HepG2 (cell line): ENCODE results near the gene USP25. TPM values are rescaled to one million over a fixed set of nuclear protein-coding genes. Genes with fewer than 3 reads are reported as not detected.

Experiments used
- ATAC-seq: fragments of 200-7000 bp; cut with Tn5 transposase; 3 replicates; pipeline ENCODE4 v1.9.1; 2020; ENCODE audit warnings: mild to moderate bottlenecking, moderate library complexity
- BruUV-seq: library from RNA; stranded (reverse); fragments of 400-500 nt; replicated peaks from 2 replicates; lab custom pipeline; 2021; lab: Mats Ljungman, UMichigan
- CTCF ChIA-PET: fragments of 300-600 bp; formaldehyde crosslinking; extraction: SDS; loops from one replicate; lab custom pipeline; 2021; ENCODE audit warnings: low total read pairs, inconsistent platforms, low intra/inter-chr PET ratio; lab: Yijun Ruan, JAX
- POLR2A ChIA-PET: fragments of 350-600 bp; sonication (Branson Sonifier 250); formaldehyde crosslinking; loops from one replicate; lab custom pipeline; 2020; ENCODE audit warnings: antibody characterized with exemption, inconsistent platforms; lab: Yijun Ruan, JAX
- DNase-seq: peaks from one replicate; pipeline ENCODE4 v3.0.0-alpha.2; 2015; ENCODE audit warnings: low spot score
- FAIRE-seq: peaks from 3 replicates; lab custom pipeline; 2011; peaks lifted over from hg19 to GRCh38; lab: Jason Lieb, UNC
- H2AFZ ChIP-seq: one replicate; pipeline ENCODE4 v1.6.1; 2011; ENCODE audit warnings: low read length, inconsistent platforms
- H3K27ac ChIP-seq: fragments of 300-600 bp; 3 replicates; pipeline ENCODE4 v1.8.0; 2011; ENCODE audit warnings: mixed run types, mild to moderate bottlenecking, mixed read lengths, low read length, inconsistent platforms; ENCODE audit not compliant: insufficient read depth; ENCODE audit errors: extremely low read length
- H3K27me3 ChIP-seq, 2 experiments: fragments of 200-600 bp in 1 of 2; 2 replicates in 1 of 2; 3 replicates in 1 of 2; pipeline versions ENCODE4 v1.6.0 to v1.8.0; 2011; ENCODE audit warnings: low read length in 2 of 2, mild to moderate bottlenecking in 2 of 2, moderate library complexity in 2 of 2, inconsistent platforms in 1 of 2; ENCODE audit not compliant: insufficient read depth in 2 of 2, control insufficient read depth in 1 of 2
- H3K36me3 ChIP-seq, 2 experiments: fragments of 200-600 bp in 1 of 2; replicated peaks in 1 of 2; 2 replicates in 1 of 2; 3 replicates in 1 of 2; pipeline versions ENCODE4 v1.5.1 to v1.8.0; 2011; ENCODE audit warnings: low read length in 2 of 2, inconsistent platforms in 1 of 2; ENCODE audit not compliant: insufficient read depth in 2 of 2, control insufficient read depth in 1 of 2
- H3K4me1 ChIP-seq: 2 replicates; pipeline ENCODE4 v1.5.1; 2012; ENCODE audit warnings: low read length, inconsistent platforms; ENCODE audit not compliant: insufficient read depth
- H3K4me2 ChIP-seq: 2 replicates; pipeline ENCODE4 v1.6.0; 2011; ENCODE audit warnings: low read depth, low read length, inconsistent platforms
- H3K4me3 ChIP-seq, 3 experiments: fragments of 200-600 bp in 1 of 3; sonication (generic), shearing (Covaris generic) in 1 of 3; replicated peaks in 1 of 3; 2 replicates each; pipeline ENCODE4 v1.5.1; 2011 to 2016; ENCODE audit warnings: low read length in 3 of 3, inconsistent platforms in 2 of 3, low read depth in 2 of 3, mild to moderate bottlenecking in 2 of 3, control low read depth in 1 of 3, mixed read lengths in 1 of 3; ENCODE audit not compliant: insufficient read depth in 1 of 3
- H3K79me2 ChIP-seq: one replicate; pipeline ENCODE4 v1.6.1; 2011; ENCODE audit warnings: low read length, inconsistent platforms; ENCODE audit not compliant: insufficient read depth
- H3K9ac ChIP-seq: 2 replicates; pipeline ENCODE4 v1.6.0; 2011; ENCODE audit warnings: mild to moderate bottlenecking, low read depth, low read length, inconsistent platforms; ENCODE audit not compliant: insufficient read depth
- H3K9me3 ChIP-seq: 2 replicates; pipeline ENCODE4 v1.5.1; 2012; ENCODE audit warnings: mild to moderate bottlenecking, low read length
- H4K20me1 ChIP-seq: 2 replicates; pipeline ENCODE4 v1.6.0; 2011; ENCODE audit warnings: inconsistent platforms, mild to moderate bottlenecking, low read length, moderate library complexity; ENCODE audit not compliant: insufficient read depth
- CEBPB ChIP-seq: IDR thresholded peaks from 2 replicates; pipeline ENCODE4 v1.6.1; 2011; ENCODE audit warnings: low read depth, low read length, improper control_type of control experiment, borderline replicate concordance
- ETS1 ChIP-seq: sonication (generic); formaldehyde crosslinking; IDR thresholded peaks from 2 replicates; pipeline ENCODE4 v1.4.0; 2020; ENCODE audit warnings: missing genetic modification reagents
- HIC2 ChIP-seq: sonication (generic); formaldehyde crosslinking; IDR thresholded peaks from 2 replicates; pipeline ENCODE4 v1.9.0; 2022; ENCODE audit warnings: low read depth, missing genetic modification reagents
- IKZF4 ChIP-seq: sonication (generic); formaldehyde crosslinking; IDR thresholded peaks from 2 replicates; pipeline ENCODE4 v1.5.1; 2020; ENCODE audit warnings: borderline replicate concordance, mild to moderate bottlenecking, low read depth, missing genetic modification reagents; ENCODE audit errors: not compliant biosample characterization
- NAIF1 ChIP-seq: sonication (generic); formaldehyde crosslinking; IDR thresholded peaks from 2 replicates; pipeline ENCODE4 v1.5.0; 2020; ENCODE audit warnings: mild to moderate bottlenecking, missing genetic modification reagents, borderline replicate concordance
- NFKB2 ChIP-seq: sonication (generic); formaldehyde crosslinking; IDR thresholded peaks from 2 replicates; pipeline ENCODE4 v1.4.0; 2020; ENCODE audit warnings: missing genetic modification reagents, borderline replicate concordance
- PAWR ChIP-seq: sonication (generic); formaldehyde crosslinking; IDR thresholded peaks from 2 replicates; pipeline ENCODE4 v1.4.0; 2020; ENCODE audit warnings: missing genetic modification reagents, mild to moderate bottlenecking, borderline replicate concordance
- PLRG1 ChIP-seq: fragments of 450-650 bp; conservative IDR thresholded peaks from 2 replicates; pipeline ENCODE4 v1.6.1; 2016
- POLR2G ChIP-seq: fragments of 200-400 bp; formaldehyde crosslinking; IDR thresholded peaks from 2 replicates; pipeline ENCODE4 v1.6.1; 2018; ENCODE audit warnings: mild to moderate bottlenecking, low read depth, low read length, moderate library complexity
- PPARG ChIP-seq: conservative IDR thresholded peaks from 2 replicates; pipeline ENCODE4 v1.6.1; 2016; ENCODE audit warnings: missing biosample characterization, missing genetic modification reagents
- YEATS2 ChIP-seq: sonication (generic); formaldehyde crosslinking; IDR thresholded peaks from 2 replicates; pipeline ENCODE4 v1.4.0; 2020; ENCODE audit warnings: missing genetic modification reagents, borderline replicate concordance
- ZBTB20 ChIP-seq: sonication (generic); formaldehyde crosslinking; IDR thresholded peaks from 2 replicates; pipeline ENCODE4 v1.8.1; 2023; ENCODE audit warnings: missing genetic modification reagents, low read depth, mild to moderate bottlenecking, borderline replicate concordance
- ZFAT ChIP-seq: sonication (generic); formaldehyde crosslinking; conservative IDR thresholded peaks from 2 replicates; pipeline ENCODE4 v1.8.1; 2023; ENCODE audit warnings: missing genetic modification reagents, inconsistent platforms
- ZFP1 ChIP-seq: IDR thresholded peaks from 2 replicates; pipeline ENCODE4 v1.6.1; 2016
- ZNF556 ChIP-seq: sonication (generic); formaldehyde crosslinking; IDR thresholded peaks from 2 replicates; pipeline ENCODE4 v1.4.0; 2020; ENCODE audit warnings: mild to moderate bottlenecking, missing genetic modification reagents, borderline replicate concordance
- WGBS: methylation state at CpG from one replicate; pipeline ENCODE4 v1.1.6; 2017; ENCODE audit warnings: low lambda C conversion rate; 5-methylcytosine and 5-hydroxymethylcytosine counted together
- in situ Hi-C: cut with HindIII; loops from 2 replicates; pipeline ENCODE4 v1.10.0; 2017; ENCODE audit warnings: low pct_unique_long_range_greater_than_20kb; ENCODE audit not compliant: extremely low pct_ligation_motif_present
- intact Hi-C: fragments of 100-400 bp; cut with micrococcal nuclease; formaldehyde crosslinking; loops from one replicate; pipeline ENCODE4 v1.10.0; 2022; ENCODE audit not compliant: unreplicated experiment
- polyA plus RNA-seq, 8 experiments: library from polyadenylated mRNA; depleted of rRNA in 3 of 8; stranded (reverse) in 7 of 8; unstranded in 1 of 8; fragments of >200 nt; fragmentation: Illumina TruSeq in 4 of 8; extraction: Trizol in 4 of 8; gene quantifications; 2 replicates each; pipeline versions ENCODE4 v1.2.1 to v1.2.3, GENCODE V29; 2011 to 2016; ENCODE audit warnings: low read depth in 4 of 8, missing spikeins in 1 of 8, mixed read lengths in 1 of 8; ENCODE audit not compliant: insufficient read depth in 1 of 8
- total RNA-seq, 5 experiments: library from RNA; depleted of rRNA; stranded (reverse); fragments of >200 nt; fragmentation: Illumina TruSeq; extraction: Trizol; gene quantifications; 2 replicates each; pipeline ENCODE4 v1.2.3, GENCODE V29; 2016; ENCODE audit warnings: low read depth in 1 of 5

The USP25 gene
- total and polyA plus RNA-seq, 2 of the 13 experiments (the other 11 are each of a cell fraction or from before 2014, with no cell fraction given) = 12.4 to 26.3 TPM

- WGBS = 94% methylated on average over 1 of the region's 1 CpG
- H3K4me2 ChIP-seq = no peak overlapping the region
- no peak overlapping the region for H3K4me3 ChIP-seq
- H4K20me1 ChIP-seq = peaks cover 7% of the 10 kb centered on the region; the same call in 1 of the 2 replicates
- no peaks in the 10 kb centered on the region for H3K9me3 ChIP-seq
- no peak for TF ChIP-seq IKZF4 (CRISPR knock-in tag)
- TF ChIP-seq ZNF556 (CRISPR knock-in tag) = no peak
- no peak for TF ChIP-seq PLRG1
- TF ChIP-seq ZFAT (CRISPR knock-in tag) = no peak
- TF ChIP-seq ETS1 (CRISPR knock-in tag) = no peak
- no peak for TF ChIP-seq ZBTB20 (CRISPR knock-in tag)
- TF ChIP-seq YEATS2 (CRISPR knock-in tag) = no peak
- no peak for TF ChIP-seq ZFP1 (CRISPR knock-in tag)
- TF ChIP-seq PAWR (CRISPR knock-in tag) = no peak
- TF ChIP-seq NFKB2 = no peak
- TF ChIP-seq CEBPB = no peak
- no peak for TF ChIP-seq NAIF1 (CRISPR knock-in tag)
- TF ChIP-seq HIC2 (CRISPR knock-in tag) = no peak
- no peak for TF ChIP-seq POLR2G
- no peak for TF ChIP-seq PPARG (CRISPR knock-in tag)
- intact Hi-C loops = loop anchor here (2.0 kb wide), 1 partner anchor 16 kb away; no protein-coding TSS in a partner anchor
- ATAC-seq = no peak
- H2AFZ ChIP-seq = no peak overlapping the region
- DNase-seq = no peak
- no peak for FAIRE-seq
- peak overlapping the region; percentile 42 for H3K27ac ChIP-seq
- H3K27me3 ChIP-seq = no peaks in the 10 kb centered on the region
- in situ Hi-C loops = no loop called here
- H3K36me3 ChIP-seq = no peaks in the 10 kb centered on the region
- peaks cover 87% of the 10 kb centered on the region for H3K79me2 ChIP-seq
- BruUV-seq = no TSS peak
- no peak overlapping the region for H3K9ac ChIP-seq
- H3K4me1 ChIP-seq = peaks cover 46% of the 10 kb centered on the region
- ChIA-PET CTCF (no interaction called here), POLR2A (interaction anchor here (1.2 kb wide), 1 partner anchor 17 kb away, joined by 3 read pairs; no protein-coding TSS in a partner anchor)
Measured at GRCh38 chr21:15748586-15748985, 18.8 kb downstream of the USP25 start.
